Spleen (tissue), 7 donors: ENCODE measurements around the gene TMBIM4.

ENCODE experiments used
- POLR2A ChIP-seq, 3 donors: fragments of 450-650 bp; IDR thresholded peaks; one replicate each; pipeline ENCODE4 v1.5.1; 2017; ENCODE audit warnings: antibody characterized with exemption in 3 of 3, mild to moderate bottlenecking in 1 of 3
- POLR2AphosphoS5 ChIP-seq, 3 donors: sonication (generic); formaldehyde crosslinking; IDR thresholded peaks; one replicate each; pipeline ENCODE4 v1.5.1; 2017; ENCODE audit warnings: antibody characterized with exemption in 3 of 3
- TF ChIP-seq, protein P1 (sequence below), 11 experiments: fragments of 200-600 bp in 7 of 11; fragments of 450-650 bp in 4 of 11; sonication (generic) in 4 of 11; IDR thresholded peaks in 8 of 11; conservative IDR thresholded peaks in 3 of 11; 1 replicate in 7 of 11; 2 replicates in 4 of 11; pipeline versions ENCODE4 v1.4.0 to v1.8.0; 2016 to 2021; ENCODE audit warnings: antibody characterized with exemption in 11 of 11, inconsistent platforms in 4 of 11, mild to moderate bottlenecking in 1 of 11
- donor health status: DM: no; HTN: no; CAD: no; lungs with moderate emphysema.
- donor health status: DM: no; HTN: no; CAD: no.
- donor health status: DM: no; HTN: no; CAD: no.

DNA sequence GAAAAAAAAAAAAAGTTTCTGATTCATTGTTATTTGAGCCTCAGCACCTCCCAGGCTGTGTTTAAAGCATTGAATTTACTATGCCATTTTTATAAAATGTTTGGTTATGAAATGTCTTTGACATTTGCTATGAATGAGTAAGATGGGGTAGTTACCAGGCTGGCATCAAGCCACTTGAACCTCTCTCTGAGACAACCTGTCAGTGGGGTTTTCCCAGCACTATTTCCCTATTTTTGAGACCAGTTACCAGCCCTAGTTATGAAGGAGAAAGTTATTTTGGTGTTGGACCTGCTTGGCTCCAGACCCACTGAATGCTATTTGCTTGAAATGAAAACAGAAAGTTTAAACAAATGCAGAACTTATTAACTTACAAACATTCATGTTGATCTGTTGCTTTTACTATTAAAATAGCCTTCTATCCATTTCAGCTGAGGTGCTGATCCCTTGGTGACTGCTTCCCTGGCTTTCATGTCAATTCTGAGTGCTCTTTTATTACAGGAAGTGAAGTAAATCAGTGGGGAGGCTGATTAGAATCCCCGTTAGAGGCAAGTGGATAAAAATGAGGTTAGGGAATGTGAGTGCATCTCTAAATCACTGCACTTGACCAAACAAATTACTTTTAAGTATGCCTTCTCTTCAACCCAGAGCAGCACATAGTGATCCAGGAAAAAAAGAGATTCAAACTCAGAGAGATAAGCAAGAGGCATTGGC, 77.1 kb downstream of the TMBIM4 start:
- no peak for TF ChIP-seq POLR2AphosphoS5 (IDR thresholded peaks at IDR 0.05)
- TF ChIP-seq, protein P1, sequence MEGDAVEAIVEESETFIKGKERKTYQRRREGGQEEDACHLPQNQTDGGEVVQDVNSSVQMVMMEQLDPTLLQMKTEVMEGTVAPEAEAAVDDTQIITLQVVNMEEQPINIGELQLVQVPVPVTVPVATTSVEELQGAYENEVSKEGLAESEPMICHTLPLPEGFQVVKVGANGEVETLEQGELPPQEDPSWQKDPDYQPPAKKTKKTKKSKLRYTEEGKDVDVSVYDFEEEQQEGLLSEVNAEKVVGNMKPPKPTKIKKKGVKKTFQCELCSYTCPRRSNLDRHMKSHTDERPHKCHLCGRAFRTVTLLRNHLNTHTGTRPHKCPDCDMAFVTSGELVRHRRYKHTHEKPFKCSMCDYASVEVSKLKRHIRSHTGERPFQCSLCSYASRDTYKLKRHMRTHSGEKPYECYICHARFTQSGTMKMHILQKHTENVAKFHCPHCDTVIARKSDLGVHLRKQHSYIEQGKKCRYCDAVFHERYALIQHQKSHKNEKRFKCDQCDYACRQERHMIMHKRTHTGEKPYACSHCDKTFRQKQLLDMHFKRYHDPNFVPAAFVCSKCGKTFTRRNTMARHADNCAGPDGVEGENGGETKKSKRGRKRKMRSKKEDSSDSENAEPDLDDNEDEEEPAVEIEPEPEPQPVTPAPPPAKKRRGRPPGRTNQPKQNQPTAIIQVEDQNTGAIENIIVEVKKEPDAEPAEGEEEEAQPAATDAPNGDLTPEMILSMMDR (IDR thresholded peaks at IDR 0.05 in 8 of 11, conservative IDR thresholded peaks at IDR 0.05 in 3 of 11): no peak
- TF ChIP-seq POLR2A (IDR thresholded peaks at IDR 0.05): no peak
